ENCODE measurements around the gene CD4. TPM values are rescaled to one million over a fixed set of nuclear protein-coding genes. Genes with fewer than 3 reads are reported as not detected.

Gene CD4
- polyA plus RNA-seq, 1 of the 3 experiments (the other 2 are of a cell fraction) = 0.02 TPM

DNA sequence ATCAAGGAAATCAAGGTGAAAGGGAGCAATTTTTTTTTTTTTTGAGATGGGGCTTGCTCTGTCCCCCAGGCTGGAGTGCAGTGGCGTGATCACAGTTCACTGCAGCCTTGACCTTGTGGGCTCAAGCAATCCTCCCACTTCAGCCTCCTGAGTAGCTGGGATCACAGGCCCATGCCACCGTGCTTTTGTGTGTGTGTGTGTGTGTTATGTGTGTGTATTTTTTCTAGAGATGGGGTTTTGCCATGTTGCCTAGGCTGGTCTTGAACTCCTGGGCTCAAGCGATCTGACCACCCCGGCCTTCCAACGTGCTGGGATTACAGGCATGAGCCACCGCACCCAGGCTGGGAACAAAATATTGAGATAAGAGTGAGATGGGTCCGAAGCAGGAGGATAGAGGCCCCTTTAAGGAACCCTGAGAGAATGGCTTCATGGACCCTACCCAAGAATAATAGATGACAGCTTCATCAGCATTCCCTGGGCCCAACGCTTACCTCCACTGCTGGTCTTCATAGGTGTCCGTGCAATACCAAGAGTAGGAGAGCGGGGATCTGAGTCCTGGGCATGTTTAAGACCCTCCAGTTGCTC is 60.7 kb downstream of the CD4 start:
- Histone ChIP-seq H3K27me3 (ENCODE audit: insufficient read depth) (no peaks in the 10 kb centered on the region), H4K20me1 (ENCODE audit: insufficient read depth) (no peaks in the 10 kb centered on the region; the same call in 1 of the 2 replicates), H3K9me2 (no peaks in the 10 kb centered on the region), H3K4me1 (ENCODE audit: control insufficient read depth in 1 of 2, insufficient read depth in 2 of 2, low read depth in 1 of 2, low read length in 1 of 2) (peaks cover 7 to 17% of the 10 kb centered on the region in 2 experiments), H2AFZ (ENCODE audit: low read depth) (no peak overlapping the region), H3K36me3 (replicated peaks in 1 of 2; ENCODE audit: control insufficient read depth in 1 of 2, insufficient read depth in 2 of 2, low read length in 1 of 2) (peaks cover 26 to 37% of the 10 kb centered on the region in 2 experiments), H3K4me2 (peak overlapping the region; percentile 77), H3K27ac (ENCODE audit: low read depth in 2 of 2, low read length in 1 of 2) (no peak overlapping the region), H3K9me3 (no peaks in the 10 kb centered on the region), H3F3A (replicated peaks; ENCODE audit: insufficient read depth) (peaks cover 22% of the 10 kb centered on the region), H3K9ac (peak overlapping the region; percentile 59; the same call in 1 of the 2 replicates), H3K79me2 (ENCODE audit: insufficient read depth) (peaks cover 61% of the 10 kb centered on the region), H3K4me3 (ENCODE audit: low read depth in 2 of 2, low read length in 1 of 2) (peak overlapping the region; percentile 70 to 76; a peak in 3 of 4 replicates)
- DNase-seq = no peak
- ChIA-PET CTCF (interaction anchor here (0.9 to 19.4 kb wide), 6 partner anchors 8 to 287 kb away, joined by 3 to 225 read pairs (median 12); partner anchors contain the start of genes MLF2, P3H3, SPSB2 and TPI1), POLR2A (no interaction called here)
- TF ChIP-seq TCF12 (IDR thresholded peaks at IDR 0.05) = no peak
- no peak for TF ChIP-seq GATA2 (CRISPR knock-in tag; IDR thresholded peaks at IDR 0.05)
- no peak for TF ChIP-seq TAF1 (IDR thresholded peaks at IDR 0.05; ENCODE audit: borderline replicate concordance, low read depth, low read length)
- no peak for TF ChIP-seq CHD2 (IDR thresholded peaks at IDR 0.05; ENCODE audit: low read length, partially characterized antibody)
- no peak for TF ChIP-seq RFX5 (IDR thresholded peaks at IDR 0.05; ENCODE audit: low read length)
- no peak for TF ChIP-seq FOSL2 (IDR thresholded peaks at IDR 0.05; ENCODE audit: borderline replicate concordance, low read depth)
- TF ChIP-seq JUND (IDR thresholded peaks at IDR 0.05) = no peak
- TF ChIP-seq EP300 (IDR thresholded peaks at IDR 0.05; ENCODE audit: borderline replicate concordance in 1 of 2, low read depth in 1 of 2, low read length in 1 of 2) = no peak
- TF ChIP-seq, protein P1, sequence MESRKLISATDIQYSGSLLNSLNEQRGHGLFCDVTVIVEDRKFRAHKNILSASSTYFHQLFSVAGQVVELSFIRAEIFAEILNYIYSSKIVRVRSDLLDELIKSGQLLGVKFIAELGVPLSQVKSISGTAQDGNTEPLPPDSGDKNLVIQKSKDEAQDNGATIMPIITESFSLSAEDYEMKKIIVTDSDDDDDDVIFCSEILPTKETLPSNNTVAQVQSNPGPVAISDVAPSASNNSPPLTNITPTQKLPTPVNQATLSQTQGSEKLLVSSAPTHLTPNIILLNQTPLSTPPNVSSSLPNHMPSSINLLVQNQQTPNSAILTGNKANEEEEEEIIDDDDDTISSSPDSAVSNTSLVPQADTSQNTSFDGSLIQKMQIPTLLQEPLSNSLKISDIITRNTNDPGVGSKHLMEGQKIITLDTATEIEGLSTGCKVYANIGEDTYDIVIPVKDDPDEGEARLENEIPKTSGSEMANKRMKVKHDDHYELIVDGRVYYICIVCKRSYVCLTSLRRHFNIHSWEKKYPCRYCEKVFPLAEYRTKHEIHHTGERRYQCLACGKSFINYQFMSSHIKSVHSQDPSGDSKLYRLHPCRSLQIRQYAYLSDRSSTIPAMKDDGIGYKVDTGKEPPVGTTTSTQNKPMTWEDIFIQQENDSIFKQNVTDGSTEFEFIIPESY (IDR thresholded peaks at IDR 0.05; ENCODE audit: borderline replicate concordance, low read depth) = no peak
- TF ChIP-seq, protein P2, sequence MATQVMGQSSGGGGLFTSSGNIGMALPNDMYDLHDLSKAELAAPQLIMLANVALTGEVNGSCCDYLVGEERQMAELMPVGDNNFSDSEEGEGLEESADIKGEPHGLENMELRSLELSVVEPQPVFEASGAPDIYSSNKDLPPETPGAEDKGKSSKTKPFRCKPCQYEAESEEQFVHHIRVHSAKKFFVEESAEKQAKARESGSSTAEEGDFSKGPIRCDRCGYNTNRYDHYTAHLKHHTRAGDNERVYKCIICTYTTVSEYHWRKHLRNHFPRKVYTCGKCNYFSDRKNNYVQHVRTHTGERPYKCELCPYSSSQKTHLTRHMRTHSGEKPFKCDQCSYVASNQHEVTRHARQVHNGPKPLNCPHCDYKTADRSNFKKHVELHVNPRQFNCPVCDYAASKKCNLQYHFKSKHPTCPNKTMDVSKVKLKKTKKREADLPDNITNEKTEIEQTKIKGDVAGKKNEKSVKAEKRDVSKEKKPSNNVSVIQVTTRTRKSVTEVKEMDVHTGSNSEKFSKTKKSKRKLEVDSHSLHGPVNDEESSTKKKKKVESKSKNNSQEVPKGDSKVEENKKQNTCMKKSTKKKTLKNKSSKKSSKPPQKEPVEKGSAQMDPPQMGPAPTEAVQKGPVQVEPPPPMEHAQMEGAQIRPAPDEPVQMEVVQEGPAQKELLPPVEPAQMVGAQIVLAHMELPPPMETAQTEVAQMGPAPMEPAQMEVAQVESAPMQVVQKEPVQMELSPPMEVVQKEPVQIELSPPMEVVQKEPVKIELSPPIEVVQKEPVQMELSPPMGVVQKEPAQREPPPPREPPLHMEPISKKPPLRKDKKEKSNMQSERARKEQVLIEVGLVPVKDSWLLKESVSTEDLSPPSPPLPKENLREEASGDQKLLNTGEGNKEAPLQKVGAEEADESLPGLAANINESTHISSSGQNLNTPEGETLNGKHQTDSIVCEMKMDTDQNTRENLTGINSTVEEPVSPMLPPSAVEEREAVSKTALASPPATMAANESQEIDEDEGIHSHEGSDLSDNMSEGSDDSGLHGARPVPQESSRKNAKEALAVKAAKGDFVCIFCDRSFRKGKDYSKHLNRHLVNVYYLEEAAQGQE (IDR thresholded peaks at IDR 0.05; ENCODE audit: low read depth, low read length) = no peak
- TF ChIP-seq NFIC (IDR thresholded peaks at IDR 0.05; ENCODE audit: borderline replicate concordance) = no peak
- no peak for TF ChIP-seq TEAD4 (IDR thresholded peaks at IDR 0.05; ENCODE audit: borderline replicate concordance, insufficient read depth)
- TF ChIP-seq POLR2AphosphoS5 (IDR thresholded peaks at IDR 0.05; ENCODE audit: low read depth, low read length) = no peak
- TF ChIP-seq YY1 (IDR thresholded peaks at IDR 0.05; ENCODE audit: low read depth) = no peak
- no peak for TF ChIP-seq RXRA (IDR thresholded peaks at IDR 0.05; ENCODE audit: borderline replicate concordance, low read depth)
- TF ChIP-seq, protein P3, sequence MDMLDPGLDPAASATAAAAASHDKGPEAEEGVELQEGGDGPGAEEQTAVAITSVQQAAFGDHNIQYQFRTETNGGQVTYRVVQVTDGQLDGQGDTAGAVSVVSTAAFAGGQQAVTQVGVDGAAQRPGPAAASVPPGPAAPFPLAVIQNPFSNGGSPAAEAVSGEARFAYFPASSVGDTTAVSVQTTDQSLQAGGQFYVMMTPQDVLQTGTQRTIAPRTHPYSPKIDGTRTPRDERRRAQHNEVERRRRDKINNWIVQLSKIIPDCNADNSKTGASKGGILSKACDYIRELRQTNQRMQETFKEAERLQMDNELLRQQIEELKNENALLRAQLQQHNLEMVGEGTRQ (IDR thresholded peaks at IDR 0.05; ENCODE audit: borderline replicate concordance, low read depth, low read length) = no peak
- no peak for TF ChIP-seq EZH2phosphoT487 (IDR thresholded peaks at IDR 0.05; ENCODE audit: borderline replicate concordance, low read depth)
- no peak for TF ChIP-seq ELF1 (IDR thresholded peaks at IDR 0.05)
- TF ChIP-seq SMC3 (IDR thresholded peaks at IDR 0.05; ENCODE audit: low read depth, low read length) = no peak
- TF ChIP-seq, protein P4, sequence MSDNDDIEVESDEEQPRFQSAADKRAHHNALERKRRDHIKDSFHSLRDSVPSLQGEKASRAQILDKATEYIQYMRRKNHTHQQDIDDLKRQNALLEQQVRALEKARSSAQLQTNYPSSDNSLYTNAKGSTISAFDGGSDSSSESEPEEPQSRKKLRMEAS (IDR thresholded peaks at IDR 0.05; ENCODE audit: low read depth) = no peak
- WGBS (ENCODE audit: low lambda C conversion rate) = 58% methylated on average over 9 of the region's 10 CpGs
